Fibroblast of villous mesenchyme (primary cell): ENCODE measurements around the gene RFWD3. TPM values are rescaled to one million over a fixed set of nuclear protein-coding genes. Genes with fewer than 3 reads are reported as not detected.
"Not testable (repeated sequence)": the region's sequence is repeated elsewhere in the genome, so short reads cannot be mapped to it uniquely, and the experiment has no call there.

Experiments
- DNase-seq: peaks from one replicate; pipeline ENCODE4 v3.0.0-alpha.2; 2010; ENCODE audit warnings: low read depth
- H3K4me3 ChIP-seq: 2 replicates; pipeline ENCODE4 v1.5.1; 2011; ENCODE audit warnings: low read depth, mild to moderate bottlenecking, low read length
- total RNA-seq: library from RNA; depleted of rRNA; stranded (reverse); fragments of >200 nt; gene quantifications from 2 replicates; pipeline ENCODE4 v1.2.3, GENCODE V29; 2012
- TF ChIP-seq, protein P1 (sequence below): IDR thresholded peaks from 2 replicates; pipeline ENCODE4 v1.5.1; 2012; ENCODE audit warnings: low read depth, mild to moderate bottlenecking, low read length; ENCODE audit not compliant: insufficient read depth

Gene RFWD3
- total RNA-seq, 1 donor, result 30.7 TPM

DNA sequence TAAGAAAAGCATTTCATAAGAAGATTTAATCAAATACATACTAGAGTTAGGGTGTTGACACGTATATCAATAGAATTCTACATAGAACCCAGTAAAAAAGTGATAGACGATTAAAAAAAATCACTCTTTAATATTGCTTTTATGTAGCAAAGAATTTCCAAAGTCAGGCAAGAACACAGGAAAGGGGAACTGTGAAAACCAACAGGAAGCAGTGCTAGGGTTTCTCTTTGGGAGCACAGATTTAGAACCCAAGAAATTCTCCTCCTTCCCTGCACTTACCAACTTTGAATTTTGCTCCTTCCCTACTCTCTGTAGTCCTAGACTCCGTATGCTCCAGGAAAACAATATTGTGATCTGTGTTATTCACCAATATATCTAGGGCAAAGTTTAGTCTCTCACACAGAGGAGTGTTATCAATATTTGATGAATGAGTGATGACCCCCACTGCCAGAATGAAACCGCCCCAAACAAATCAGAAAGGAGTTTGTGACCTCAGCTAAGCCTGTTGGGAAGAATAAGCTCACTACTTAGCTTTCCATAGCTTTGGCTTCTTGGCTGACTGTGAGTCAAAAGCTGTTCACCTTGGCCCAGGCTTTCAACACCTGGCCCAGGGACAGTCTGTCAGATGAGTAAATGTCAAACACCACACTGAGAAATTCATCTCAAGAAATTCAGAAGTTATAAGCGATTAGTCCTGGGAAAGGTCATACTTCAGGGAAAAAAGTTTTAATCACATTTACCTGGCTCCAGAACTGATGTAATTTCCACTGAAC is 8.6 kb downstream of the RFWD3 start:
- TF ChIP-seq, protein P1, sequence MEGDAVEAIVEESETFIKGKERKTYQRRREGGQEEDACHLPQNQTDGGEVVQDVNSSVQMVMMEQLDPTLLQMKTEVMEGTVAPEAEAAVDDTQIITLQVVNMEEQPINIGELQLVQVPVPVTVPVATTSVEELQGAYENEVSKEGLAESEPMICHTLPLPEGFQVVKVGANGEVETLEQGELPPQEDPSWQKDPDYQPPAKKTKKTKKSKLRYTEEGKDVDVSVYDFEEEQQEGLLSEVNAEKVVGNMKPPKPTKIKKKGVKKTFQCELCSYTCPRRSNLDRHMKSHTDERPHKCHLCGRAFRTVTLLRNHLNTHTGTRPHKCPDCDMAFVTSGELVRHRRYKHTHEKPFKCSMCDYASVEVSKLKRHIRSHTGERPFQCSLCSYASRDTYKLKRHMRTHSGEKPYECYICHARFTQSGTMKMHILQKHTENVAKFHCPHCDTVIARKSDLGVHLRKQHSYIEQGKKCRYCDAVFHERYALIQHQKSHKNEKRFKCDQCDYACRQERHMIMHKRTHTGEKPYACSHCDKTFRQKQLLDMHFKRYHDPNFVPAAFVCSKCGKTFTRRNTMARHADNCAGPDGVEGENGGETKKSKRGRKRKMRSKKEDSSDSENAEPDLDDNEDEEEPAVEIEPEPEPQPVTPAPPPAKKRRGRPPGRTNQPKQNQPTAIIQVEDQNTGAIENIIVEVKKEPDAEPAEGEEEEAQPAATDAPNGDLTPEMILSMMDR, result no peak
- H3K4me3 ChIP-seq, result no peak overlapping the region
- DNase-seq, result no peak

DNA sequence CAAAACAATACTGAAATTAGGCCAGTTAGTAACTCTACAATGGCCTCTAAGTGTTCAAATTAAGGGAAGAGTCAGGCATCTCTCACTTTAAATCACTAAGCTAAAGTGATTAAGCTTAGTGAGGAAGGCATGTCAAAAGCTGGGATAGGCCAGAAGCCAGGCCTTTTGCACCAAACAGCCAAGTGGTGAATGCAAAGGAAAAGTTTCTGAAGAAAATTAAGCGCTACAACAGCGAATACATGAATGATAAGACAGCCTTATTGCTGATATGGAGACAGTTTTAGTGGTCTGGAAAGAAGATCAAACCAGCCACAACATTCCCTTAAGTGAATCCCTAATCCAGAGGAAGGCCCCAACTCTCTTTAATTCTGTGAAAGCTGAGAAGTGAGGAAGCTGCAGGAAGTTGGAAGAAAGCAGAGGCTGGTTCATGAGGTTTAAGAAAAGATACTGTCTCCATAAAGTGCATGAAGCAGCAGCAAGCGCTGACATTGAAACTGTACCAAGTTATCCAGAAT is 12.1 kb downstream of the RFWD3 start:
- H3K4me3 ChIP-seq, result no peak overlapping the region
- TF ChIP-seq, protein P1, result no peak
- peak; percentile 42 for DNase-seq

DNA sequence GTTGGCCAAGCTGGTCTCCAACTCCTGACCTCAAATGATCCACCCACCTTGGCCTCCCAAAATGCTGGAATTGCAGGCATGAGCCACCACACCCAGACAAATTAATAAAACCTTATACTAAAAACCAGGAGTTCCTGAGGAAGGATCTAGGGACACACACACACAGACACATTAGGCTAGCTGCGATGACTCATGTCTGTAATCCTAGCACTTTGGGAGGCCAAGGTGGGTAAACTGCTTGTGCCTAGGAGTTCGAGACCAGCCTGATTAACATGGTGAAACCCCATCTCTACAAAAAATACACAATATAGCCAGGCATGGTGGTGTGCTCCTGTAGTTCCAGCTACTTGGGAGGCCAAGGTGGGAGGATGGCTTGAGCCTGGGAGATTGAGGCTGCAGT is 13.8 kb downstream of the RFWD3 start:
- not testable (repeated sequence) for H3K4me3 ChIP-seq
- DNase-seq, result peak; percentile 20

DNA sequence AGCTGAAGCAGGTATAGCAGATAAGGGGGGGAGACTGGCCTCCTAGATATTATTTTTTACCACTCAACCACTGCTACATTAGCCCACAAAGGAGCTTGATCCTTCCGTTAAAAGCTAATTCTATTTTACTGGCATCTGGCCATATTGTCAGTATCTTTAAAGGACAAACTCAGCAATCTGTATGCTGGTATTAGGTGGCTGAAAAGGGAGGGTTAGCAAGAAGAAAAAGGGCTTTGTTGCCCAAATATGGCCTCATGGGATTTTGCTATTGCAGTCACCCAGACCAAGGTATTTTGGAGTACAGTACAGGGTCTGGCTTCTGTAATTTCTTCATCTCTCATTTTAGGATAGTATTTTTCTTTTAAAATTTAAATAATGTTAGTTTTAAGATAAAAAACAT is 14.4 kb downstream of the RFWD3 start:
- TF ChIP-seq, protein P1, result no peak
- H3K4me3 ChIP-seq, result no peak overlapping the region
- no peak for DNase-seq

DNA sequence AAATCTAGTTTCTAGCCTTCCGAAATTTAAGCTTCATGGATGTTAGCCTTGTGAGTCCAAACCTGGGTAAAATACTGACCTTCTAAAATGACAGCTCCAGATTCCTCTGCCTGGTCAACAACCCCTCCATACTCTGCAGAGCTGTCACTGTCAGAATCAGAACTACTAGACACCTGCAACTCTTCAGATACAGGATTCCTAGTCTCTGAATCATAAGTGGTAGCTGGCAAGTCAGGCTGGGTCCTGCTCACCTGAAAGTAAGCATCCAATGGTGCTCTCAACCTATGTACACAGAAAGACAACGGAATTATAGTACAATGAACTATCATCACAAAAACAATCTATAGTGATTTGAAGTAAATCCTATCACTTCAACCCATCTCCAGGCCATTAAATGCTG is 14.8 kb downstream of the RFWD3 start:
- no peak for DNase-seq
- no peak overlapping the region for H3K4me3 ChIP-seq
- TF ChIP-seq, protein P1, result no peak

DNA sequence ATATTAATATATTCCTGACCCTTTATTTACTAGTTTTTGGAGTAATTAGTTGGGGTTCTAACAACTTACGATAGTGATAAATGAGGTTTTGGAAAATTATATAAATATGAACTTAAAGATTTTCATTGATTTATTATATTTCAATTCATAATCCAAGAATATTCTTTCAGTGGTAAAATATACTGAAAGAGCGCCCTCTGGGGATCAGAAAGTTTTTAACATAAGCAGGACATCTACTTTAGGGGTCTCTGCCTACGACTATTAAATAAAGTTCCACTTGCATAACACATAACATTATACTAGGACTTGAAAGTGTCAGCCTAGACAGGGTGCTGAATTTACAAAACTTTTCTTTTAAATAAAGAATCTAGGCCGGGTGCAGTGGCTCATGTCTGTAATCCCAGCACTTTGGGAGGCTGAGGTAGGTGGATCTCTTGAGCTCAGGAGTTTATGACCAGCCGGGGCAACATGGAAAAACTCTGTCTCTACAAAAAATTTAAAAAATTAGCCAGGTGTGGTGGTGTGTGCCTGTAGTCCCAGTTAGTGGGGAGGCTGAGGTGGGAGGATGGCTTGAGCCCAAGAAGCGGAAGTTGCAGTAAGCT is 15.6 kb downstream of the RFWD3 start:
- H3K4me3 ChIP-seq, result no peak overlapping the region
- DNase-seq, result peak; percentile 12
- TF ChIP-seq, protein P1, result peak; percentile 51

DNA sequence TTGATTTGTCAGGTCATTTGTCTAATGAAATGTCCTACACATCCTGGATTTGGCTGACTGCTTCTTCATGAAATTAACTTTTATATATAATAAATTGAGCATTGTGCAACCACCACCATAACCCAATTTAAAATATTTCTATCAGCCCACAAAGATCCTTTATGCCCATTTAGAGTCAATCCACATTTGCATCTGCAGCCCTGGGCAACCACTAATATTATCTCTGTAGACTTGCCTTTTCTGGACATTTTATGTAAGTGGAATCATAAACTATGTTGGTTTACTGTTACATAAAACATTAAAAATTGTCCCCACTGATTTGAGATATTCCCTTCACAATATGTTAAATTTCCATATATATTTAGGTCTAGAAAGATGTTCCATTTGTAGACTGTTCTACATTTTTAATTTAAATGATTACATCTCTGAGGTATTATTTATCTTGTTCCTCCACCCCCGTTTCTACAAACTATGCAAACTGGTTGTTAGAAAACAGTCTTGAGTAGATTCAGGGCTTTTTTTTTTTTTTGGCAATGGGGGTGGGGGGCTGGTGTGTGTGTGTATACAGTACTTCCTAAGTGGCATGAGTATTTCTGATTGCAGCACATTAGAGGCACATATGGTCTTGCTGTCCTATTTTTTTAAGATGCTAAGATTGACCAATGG is 16.7 kb downstream of the RFWD3 start:
- TF ChIP-seq, protein P1, result no peak
- no peak for DNase-seq
- no peak overlapping the region for H3K4me3 ChIP-seq
